ENCODE data around the gene ZNF764.

DNA sequence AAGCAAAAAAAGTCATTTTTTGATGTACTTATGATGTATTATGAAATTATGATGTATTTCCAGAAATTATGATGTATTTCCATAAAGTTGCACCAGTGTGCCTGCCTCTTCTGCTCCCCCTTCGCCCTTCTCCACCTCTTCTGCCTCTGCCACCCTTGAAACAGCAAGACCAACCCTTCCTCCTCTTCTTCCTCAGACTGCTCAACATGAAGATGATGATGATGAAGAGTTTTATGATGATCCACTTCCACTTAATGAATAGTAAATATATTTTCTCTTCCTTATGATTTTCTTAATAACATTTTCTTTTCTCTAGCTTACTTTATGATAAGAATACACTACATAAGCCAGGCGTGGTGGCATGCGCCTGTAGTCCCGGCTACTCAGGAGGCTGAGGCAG lies 34.7 kb upstream of the ZNF764 start:
- TF ChIP-seq TAF1 (IDR thresholded peaks at IDR 0.05; ENCODE audit: borderline replicate concordance, low read depth, low read length) (no peak), POLR2A (IDR thresholded peaks at IDR 0.05; ENCODE audit: low read depth, low read length) (no peak)
